GM18951 (cell line): ENCODE data around the gene IGFBP5.

Experiments used
- POLR2A ChIP-seq: IDR thresholded peaks from 4 replicates; pipeline ENCODE4 v1.6.1; 2011; ENCODE audit warnings: mild to moderate bottlenecking; ENCODE audit not compliant: insufficient read length, insufficient read depth; ENCODE audit errors: extremely low read depth
- in situ Hi-C: fragments of 300-500 bp; cut with MboI; formaldehyde crosslinking; loops from one replicate; pipeline ENCODE4 v1.12.0; 2022; ENCODE audit warnings: low sequenced_read_pairs, mixed read lengths, inconsistent platforms; ENCODE audit not compliant: unreplicated experiment

Gene IGFBP5

DNA sequence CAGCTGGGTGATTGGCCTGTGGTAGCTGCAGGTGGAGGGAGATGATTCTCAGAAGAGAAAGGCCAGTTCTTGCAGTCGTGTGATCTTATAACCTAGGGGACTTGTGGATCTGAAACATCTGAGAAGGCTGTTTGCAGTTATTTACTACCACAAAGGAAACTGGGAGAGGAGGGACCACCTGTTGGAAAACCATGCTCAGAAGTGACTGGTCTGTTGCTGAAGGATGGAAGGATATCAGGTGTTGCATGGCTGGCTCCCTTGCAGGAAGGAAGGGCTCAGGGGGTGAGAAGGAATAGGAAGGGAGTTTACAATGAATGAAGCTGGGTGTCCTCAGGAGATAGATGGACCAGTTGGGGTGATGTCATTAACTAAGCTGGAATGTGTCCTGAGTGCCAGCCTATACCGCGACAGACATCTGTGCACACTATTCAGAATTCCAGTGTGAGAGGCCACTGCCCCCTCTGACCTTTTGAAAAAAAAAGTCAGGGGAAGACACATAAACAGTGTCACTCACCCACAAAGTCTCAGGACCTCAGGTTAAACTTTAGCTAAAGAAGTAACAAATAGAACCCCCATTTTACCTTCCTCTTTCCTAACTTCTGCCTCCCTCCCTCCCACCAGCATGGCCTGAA is 44.6 kb downstream of the IGFBP5 start:
- in situ Hi-C loops: no loop called here
- TF ChIP-seq POLR2A: no peak

DNA sequence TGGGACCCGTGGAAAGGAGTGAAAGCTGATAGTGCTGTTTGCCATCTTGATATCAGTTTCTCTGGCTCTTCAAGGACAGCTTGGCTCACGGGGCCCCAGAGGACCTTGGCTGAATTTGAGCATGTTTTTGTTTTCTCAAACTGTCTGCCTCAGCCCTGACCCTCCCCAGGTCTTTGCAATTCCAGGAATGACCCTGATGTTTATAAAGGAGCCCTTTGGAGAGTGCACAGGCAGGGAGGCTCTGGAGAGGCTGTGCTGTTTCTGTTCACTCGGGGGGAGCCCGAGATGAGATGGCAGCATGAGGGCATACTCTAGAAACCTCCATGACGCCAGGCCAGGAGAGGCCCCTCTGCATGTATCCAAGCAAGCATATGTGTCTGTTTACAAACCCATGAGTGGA is 45.8 kb downstream of the IGFBP5 start:
- in situ Hi-C loops: no loop called here
- no peak for TF ChIP-seq POLR2A

GRCh38 chr2:216648105-216648504 is 47.2 kb downstream of the IGFBP5 start:
- in situ Hi-C loops: no loop called here
- no peak for TF ChIP-seq POLR2A

DNA sequence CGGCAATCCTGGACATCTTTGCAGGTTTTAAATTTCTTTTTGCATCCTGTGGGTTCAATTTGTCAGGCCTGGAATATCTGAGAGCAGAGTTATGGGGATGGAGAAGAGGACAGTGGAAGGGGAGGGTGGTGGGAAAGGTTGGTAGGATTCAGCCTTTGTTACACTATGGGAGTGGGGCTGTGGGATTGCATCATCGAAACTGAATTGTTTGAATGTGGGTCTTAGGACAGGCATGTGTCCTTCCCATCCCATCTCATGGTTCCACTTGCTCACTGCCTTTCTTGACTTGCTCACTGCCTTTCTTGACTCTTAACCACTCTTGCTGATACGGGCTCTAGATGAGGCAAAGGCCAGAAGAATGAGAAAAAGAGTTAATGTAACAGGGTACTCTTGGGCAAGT is 49.2 kb downstream of the IGFBP5 start:
- no peak for TF ChIP-seq POLR2A
- in situ Hi-C loops: no loop called here

GRCh38 chr2:216645636-216645950 is 49.8 kb downstream of the IGFBP5 start:
- TF ChIP-seq POLR2A: no peak
- in situ Hi-C loops: no loop called here

GRCh38 chr2:216644842-216645635 is 50.3 kb downstream of the IGFBP5 start:
- in situ Hi-C loops: no loop called here

GRCh38 chr2:216643986-216644659 is 51.2 kb downstream of the IGFBP5 start:
- no peak for TF ChIP-seq POLR2A
- in situ Hi-C loops: no loop called here

More at GRCh38 chr2:216644842-216645635, 50.3 kb downstream of the IGFBP5 start:
- no peak for TF ChIP-seq POLR2A

- in situ Hi-C loops: no loop called here
- TF ChIP-seq POLR2A: no peak
Observed at GRCh38 chr2:216637472-216637871, 57.9 kb downstream of the IGFBP5 start.

GRCh38 chr2:216636551-216637450 is 58.5 kb downstream of the IGFBP5 start:
- in situ Hi-C loops: no loop called here
- no peak for TF ChIP-seq POLR2A

GRCh38 chr2:216635701-216636550 is 59.4 kb downstream of the IGFBP5 start:
- no peak for TF ChIP-seq POLR2A
- in situ Hi-C loops: no loop called here

DNA sequence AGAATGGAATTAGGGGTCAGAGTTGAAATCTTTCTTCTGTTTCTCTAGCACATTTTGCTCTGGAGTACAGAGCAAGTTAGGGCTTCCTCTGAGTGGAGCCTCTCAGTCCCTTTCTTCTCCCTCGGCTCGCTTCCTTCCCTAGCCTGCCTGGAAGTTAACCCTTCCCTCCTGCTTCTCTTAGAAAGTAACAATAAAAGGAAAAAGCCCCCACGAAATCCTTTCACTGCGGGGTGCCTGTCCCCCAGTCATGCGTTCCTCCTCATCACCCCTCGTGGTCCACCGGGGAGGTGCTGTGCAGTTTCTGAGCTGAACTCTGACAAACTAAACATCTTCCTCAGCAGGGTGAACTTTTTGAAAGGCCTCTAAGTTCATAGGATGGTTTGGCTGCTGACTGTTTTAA is 60.2 kb downstream of the IGFBP5 start:
- in situ Hi-C loops: no loop called here
- TF ChIP-seq POLR2A: no peak
